A549 (cell line): ENCODE results near the gene BSDC1. TPM values are rescaled to one million over a fixed set of nuclear protein-coding genes. Genes with fewer than 3 reads are reported as not detected.

Source experiments
- ATAC-seq, 2 experiments: fragments of 200-7000 bp in 1 of 2; fragments of >200 bp in 1 of 2; cut with Nextera tagmentation in 1 of 2; cut with Tn5 transposase in 1 of 2; 3 replicates each; pipeline versions ENCODE4 v1.8.0 to v1.9.1; 2018 to 2020; ENCODE audit warnings: mild to moderate bottlenecking in 1 of 2, moderate library complexity in 1 of 2
- CTCF ChIA-PET: fragments of 300-600 bp; sonication (Branson Sonifier 250); formaldehyde crosslinking; extraction: SDS; loops from one replicate; lab custom pipeline; 2021; ENCODE audit warnings: antibody characterized with exemption, inconsistent platforms; lab: Yijun Ruan, JAX
- POLR2A ChIA-PET: fragments of 350-600 bp; formaldehyde crosslinking; extraction: SDS; loops from one replicate; lab custom pipeline; 2021; ENCODE audit warnings: antibody characterized with exemption, inconsistent platforms; lab: Yijun Ruan, JAX
- DNase-seq, 2 experiments: peaks; one replicate each; pipeline versions ENCODE4 v3.0.0 to v3.0.0-alpha.2; 2011 to 2016; ENCODE audit warnings: low read depth in 1 of 2, low spot score in 1 of 2
- FAIRE-seq: peaks from 2 replicates; lab custom pipeline; 2011; peaks lifted over from hg19 to GRCh38; lab: Jason Lieb, UNC
- H3K27ac ChIP-seq, 2 experiments: fragments of >200 bp; sonication (Bioruptor Twin); formaldehyde crosslinking; 3 replicates each; pipeline ENCODE4 v1.5.1; 2016 to 2017
- H3K4me1 ChIP-seq: fragments of >200 bp; sonication (Bioruptor Twin); formaldehyde crosslinking; 3 replicates; pipeline ENCODE4 v1.6.1; 2016
- H3K4me2 ChIP-seq: fragments of >200 bp; sonication (Bioruptor Twin); formaldehyde crosslinking; 3 replicates; pipeline ENCODE4 v1.6.1; 2016
- H3K4me3 ChIP-seq: fragments of >200 bp; sonication (Bioruptor Twin); formaldehyde crosslinking; 3 replicates; pipeline ENCODE4 v1.5.1; 2016
- H3K9me3 ChIP-seq: fragments of >200 bp; sonication (Bioruptor Twin); formaldehyde crosslinking; 3 replicates; pipeline ENCODE4 v1.6.1; 2016
- BHLHE40 ChIP-seq: IDR thresholded peaks from 2 replicates; pipeline ENCODE4 v1.6.1; 2012; ENCODE audit warnings: low read depth, low read length, inconsistent platforms
- CBX8 ChIP-seq: fragments of 200-600 bp; sonication (generic); IDR thresholded peaks from 2 replicates; pipeline ENCODE4 v1.6.1; 2016
- CHD4 ChIP-seq: fragments of 200-600 bp; sonication (generic); IDR thresholded peaks from 2 replicates; pipeline ENCODE4 v1.6.1; 2016; ENCODE audit warnings: antibody characterized with exemption, mild to moderate bottlenecking, borderline replicate concordance
- E2F6 ChIP-seq: IDR thresholded peaks from 2 replicates; pipeline ENCODE4 v1.6.1; 2012; ENCODE audit warnings: low read depth, borderline replicate concordance
- EHMT2 ChIP-seq: fragments of 200-600 bp; sonication (generic); IDR thresholded peaks from 2 replicates; pipeline ENCODE4 v1.6.1; 2016; ENCODE audit warnings: antibody characterized with exemption, low read depth, mild to moderate bottlenecking, moderate library complexity
- ESRRA ChIP-seq: fragments of 150-350 bp; IDR thresholded peaks from 2 replicates; pipeline ENCODE4 v1.6.1; 2014; ENCODE audit warnings: mild to moderate bottlenecking, low read length, borderline replicate concordance
- FOSL2 ChIP-seq, 2 experiments: fragments of 450-650 bp in 1 of 2; fragments of >200 bp in 1 of 2; sonication (Bioruptor Twin) in 1 of 2; formaldehyde crosslinking; IDR thresholded peaks; 2 replicates each; pipeline versions ENCODE4 v1.5.0 to v1.6.1; 2016 to 2020; ENCODE audit warnings: mild to moderate bottlenecking in 1 of 2, moderate library complexity in 1 of 2
- HDAC2 ChIP-seq: fragments of 200-600 bp; sonication (generic); IDR thresholded peaks from 2 replicates; pipeline ENCODE4 v1.6.1; 2016
- JUN ChIP-seq, 2 experiments: fragments of >200 bp; sonication (Bioruptor Twin); formaldehyde crosslinking; IDR thresholded peaks; 2 replicates in 1 of 2; 3 replicates in 1 of 2; pipeline ENCODE4 v1.6.1; 2016 to 2017
- JUNB ChIP-seq: fragments of >200 bp; sonication (Bioruptor Twin); formaldehyde crosslinking; IDR thresholded peaks from 2 replicates; pipeline ENCODE4 v1.6.1; 2016
- MAZ ChIP-seq: fragments of 150-350 bp; IDR thresholded peaks from 2 replicates; pipeline ENCODE4 v1.6.1; 2014; ENCODE audit warnings: antibody characterized with exemption, low read depth, low read length, borderline replicate concordance
- NFE2L2 ChIP-seq: fragments of 150-350 bp; conservative IDR thresholded peaks from 2 replicates; pipeline ENCODE4 v1.6.1; 2014; ENCODE audit warnings: low read length
- NPAS2 ChIP-seq: fragments of 250-450 bp; sonication (Bioruptor Pico); IDR thresholded peaks from 2 replicates; pipeline ENCODE4 v1.8.0; 2022; ENCODE audit warnings: mild to moderate bottlenecking, moderate library complexity, borderline replicate concordance
- PHF8 ChIP-seq: fragments of 200-600 bp; sonication (generic); IDR thresholded peaks from 2 replicates; pipeline ENCODE4 v1.6.1; 2016; ENCODE audit warnings: low read depth, mild to moderate bottlenecking, antibody characterized with exemption, moderate library complexity, borderline replicate concordance
- POLR2AphosphoS2 ChIP-seq: conservative IDR thresholded peaks from 2 replicates; pipeline ENCODE4 v1.6.1; 2012; ENCODE audit warnings: low read length, improper control_type of control experiment, inconsistent platforms
- RAD21 ChIP-seq, 2 experiments: fragments of >200 bp in 1 of 2; sonication (Bioruptor Twin) in 1 of 2; formaldehyde crosslinking in 1 of 2; IDR thresholded peaks in 1 of 2; conservative IDR thresholded peaks in 1 of 2; 2 replicates in 1 of 2; 3 replicates in 1 of 2; pipeline ENCODE4 v1.6.1; 2012 to 2018; ENCODE audit warnings: inconsistent platforms in 1 of 2
- SREBF2 ChIP-seq: fragments of 450-650 bp; IDR thresholded peaks from 2 replicates; pipeline ENCODE4 v1.6.1; 2014; ENCODE audit warnings: mild to moderate bottlenecking, moderate library complexity
- TFCP2L1 ChIP-seq: fragments of 250-450 bp; sonication (Bioruptor Pico); IDR thresholded peaks from 2 replicates; pipeline ENCODE4 v1.5.0; 2021; ENCODE audit warnings: mild to moderate bottlenecking
- TP53 ChIP-seq: fragments of 250-450 bp; sonication (Bioruptor Pico); IDR thresholded peaks from 2 replicates; pipeline ENCODE4 v1.5.0; 2021; ENCODE audit warnings: mild to moderate bottlenecking, moderate library complexity
- USF2 ChIP-seq: fragments of 450-650 bp; IDR thresholded peaks from 2 replicates; pipeline ENCODE4 v1.6.1; 2014; ENCODE audit warnings: antibody characterized with exemption
- ZC3H11A ChIP-seq: fragments of 450-650 bp; IDR thresholded peaks from 2 replicates; pipeline ENCODE4 v1.6.1; 2014; ENCODE audit warnings: antibody characterized with exemption, mild to moderate bottlenecking
- ZFP36 ChIP-seq: fragments of 450-650 bp; IDR thresholded peaks from 2 replicates; pipeline ENCODE4 v1.6.1; 2014; ENCODE audit warnings: borderline replicate concordance; ENCODE audit not compliant: partially characterized antibody
- ZSCAN20 ChIP-seq: fragments of 250-450 bp; sonication (Bioruptor Pico); IDR thresholded peaks from 2 replicates; pipeline ENCODE4 v1.8.0; 2022; ENCODE audit warnings: mild to moderate bottlenecking, moderate library complexity
- WGBS: methylation state at CpG from one replicate; pipeline ENCODE4 v1.1.6; 2017; ENCODE audit errors: missing lambda C conversion rate; 5-methylcytosine and 5-hydroxymethylcytosine counted together
- polyA plus RNA-seq, 4 experiments: library from polyadenylated mRNA; depleted of rRNA in 3 of 4; stranded (reverse); fragments of >200 nt; fragmentation: RNase III in 1 of 4; extraction: RNeasy Plus Mini Kit Qiagen cat#74134 plus additional on column Dnase treatment in 1 of 4; gene quantifications; 2 replicates in 3 of 4; 3 replicates in 1 of 4; pipeline ENCODE4 v1.2.3, GENCODE V29; 2011 to 2017
- TF ChIP-seq, protein P1 (sequence below): fragments of 250-450 bp; sonication (Bioruptor Pico); IDR thresholded peaks from 2 replicates; pipeline ENCODE4 v1.5.0; 2020; ENCODE audit warnings: low read depth, mild to moderate bottlenecking, moderate library complexity
- TF ChIP-seq, protein P2 (sequence below): fragments of 250-450 bp; sonication (Bioruptor Pico); IDR thresholded peaks from 2 replicates; pipeline ENCODE4 v1.5.0; 2021; ENCODE audit warnings: mild to moderate bottlenecking, moderate library complexity, borderline replicate concordance
- TF ChIP-seq, protein P3 (sequence below): fragments of 150-350 bp; IDR thresholded peaks from 2 replicates; pipeline ENCODE4 v1.6.1; 2014; ENCODE audit warnings: low read depth, mild to moderate bottlenecking, low read length

BSDC1 gene
- polyA plus RNA-seq, 2 of the 4 experiments (the other 2 are of a cell fraction): 19.9 to 22.7 TPM

GRCh38 chr1:32341971-32342370, 52.3 kb downstream of the BSDC1 start:
- H3K9me3 ChIP-seq: no peaks in the 10 kb centered on the region

GRCh38 chr1:32341186-32341757, 53.0 kb downstream of the BSDC1 start:
- H3K9me3 ChIP-seq: no peaks in the 10 kb centered on the region

More at GRCh38 chr1:32341971-32342370, 52.3 kb downstream of the BSDC1 start:
- H3K4me3 ChIP-seq: no peak overlapping the region
- H3K27ac ChIP-seq: no peak overlapping the region
- 75% methylated on average over 3 of the region's 5 CpGs for WGBS
- H3K4me2 ChIP-seq: no peak overlapping the region
- ChIA-PET POLR2A (interaction anchor here (1.8 kb wide), 1 partner anchor 9 kb away, joined by 6 read pairs; no protein-coding TSS in a partner anchor), CTCF (interaction anchor here (2.0 kb wide), 1 partner anchor 9 kb away, joined by 8 read pairs; no protein-coding TSS in a partner anchor)
- ATAC-seq (no peak), DNase-seq (no peak), FAIRE-seq (no peak)
- no peaks in the 10 kb centered on the region for H3K4me1 ChIP-seq
- TF ChIP-seq PHF8 (no peak), JUNB (no peak), BHLHE40 (no peak), ESRRA (no peak), CHD4 (no peak), ZSCAN20 (CRISPR knock-in tag) (no peak), RAD21 (conservative IDR thresholded peaks at IDR 0.05 in 1 of 2, IDR thresholded peaks at IDR 0.05 in 1 of 2) (no peak), TFCP2L1 (CRISPR knock-in tag) (no peak), POLR2AphosphoS2 (no peak), ZFP36 (no peak), SREBF2 (no peak), E2F6 (no peak), JUN (IDR thresholded peaks at IDR 0.05) (no peak), ZC3H11A (no peak)
- TF ChIP-seq, protein P1, sequence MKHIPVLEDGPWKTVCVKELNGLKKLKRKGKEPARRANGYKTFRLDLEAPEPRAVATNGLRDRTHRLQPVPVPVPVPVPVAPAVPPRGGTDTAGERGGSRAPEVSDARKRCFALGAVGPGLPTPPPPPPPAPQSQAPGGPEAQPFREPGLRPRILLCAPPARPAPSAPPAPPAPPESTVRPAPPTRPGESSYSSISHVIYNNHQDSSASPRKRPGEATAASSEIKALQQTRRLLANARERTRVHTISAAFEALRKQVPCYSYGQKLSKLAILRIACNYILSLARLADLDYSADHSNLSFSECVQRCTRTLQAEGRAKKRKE (CRISPR knock-in tag): no peak

More at GRCh38 chr1:32341186-32341757, 53.0 kb downstream of the BSDC1 start:
- DNase-seq: no peak
- no peak for ATAC-seq
- Histone ChIP-seq H3K4me1 (0 out of 3 replicates have a peak, but pooled peaks cover 6% of the 10 kb centered on the region), H3K4me2 (no peak overlapping the region), H3K4me3 (no peak overlapping the region), H3K27ac (no peak overlapping the region)
- TF ChIP-seq TP53 (CRISPR knock-in tag) (no peak), RAD21 (conservative IDR thresholded peaks at IDR 0.05 in 1 of 2, IDR thresholded peaks at IDR 0.05 in 1 of 2) (no peak), ZC3H11A (no peak), USF2 (no peak), CHD4 (no peak), MAZ (no peak), EHMT2 (no peak), JUN (IDR thresholded peaks at IDR 0.05) (no peak), ESRRA (no peak), CBX8 (no peak), NFE2L2 (no peak), FOSL2 (IDR thresholded peaks at IDR 0.05) (no peak), FOSL2 (CRISPR knock-in tag; IDR thresholded peaks at IDR 0.05) (no peak), HDAC2 (no peak), NPAS2 (no peak), E2F6 (no peak)
- TF ChIP-seq, protein P2, sequence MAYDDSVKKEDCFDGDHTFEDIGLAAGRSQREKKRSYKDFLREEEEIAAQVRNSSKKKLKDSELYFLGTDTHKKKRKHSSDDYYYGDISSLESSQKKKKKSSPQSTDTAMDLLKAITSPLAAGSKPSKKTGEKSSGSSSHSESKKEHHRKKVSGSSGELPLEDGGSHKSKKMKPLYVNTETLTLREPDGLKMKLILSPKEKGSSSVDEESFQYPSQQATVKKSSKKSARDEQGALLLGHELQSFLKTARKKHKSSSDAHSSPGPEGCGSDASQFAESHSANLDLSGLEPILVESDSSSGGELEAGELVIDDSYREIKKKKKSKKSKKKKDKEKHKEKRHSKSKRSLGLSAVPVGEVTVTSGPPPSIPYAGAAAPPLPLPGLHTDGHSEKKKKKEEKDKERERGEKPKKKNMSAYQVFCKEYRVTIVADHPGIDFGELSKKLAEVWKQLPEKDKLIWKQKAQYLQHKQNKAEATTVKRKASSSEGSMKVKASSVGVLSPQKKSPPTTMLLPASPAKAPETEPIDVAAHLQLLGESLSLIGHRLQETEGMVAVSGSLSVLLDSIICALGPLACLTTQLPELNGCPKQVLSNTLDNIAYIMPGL (CRISPR knock-in tag): no peak
- TF ChIP-seq, protein P3, sequence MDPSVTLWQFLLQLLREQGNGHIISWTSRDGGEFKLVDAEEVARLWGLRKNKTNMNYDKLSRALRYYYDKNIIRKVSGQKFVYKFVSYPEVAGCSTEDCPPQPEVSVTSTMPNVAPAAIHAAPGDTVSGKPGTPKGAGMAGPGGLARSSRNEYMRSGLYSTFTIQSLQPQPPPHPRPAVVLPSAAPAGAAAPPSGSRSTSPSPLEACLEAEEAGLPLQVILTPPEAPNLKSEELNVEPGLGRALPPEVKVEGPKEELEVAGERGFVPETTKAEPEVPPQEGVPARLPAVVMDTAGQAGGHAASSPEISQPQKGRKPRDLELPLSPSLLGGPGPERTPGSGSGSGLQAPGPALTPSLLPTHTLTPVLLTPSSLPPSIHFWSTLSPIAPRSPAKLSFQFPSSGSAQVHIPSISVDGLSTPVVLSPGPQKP: no peak
- POLR2A ChIA-PET: interaction anchor here (1.8 kb wide), 1 partner anchor 10 kb away, joined by 6 read pairs; no protein-coding TSS in a partner anchor
- 99% methylated on average over 9 of the region's 11 CpGs for WGBS
- FAIRE-seq: no peak
- CTCF ChIA-PET: no interaction called here
